ENCODE results near the gene DCAF6.

The DCAF6 gene

DNA sequence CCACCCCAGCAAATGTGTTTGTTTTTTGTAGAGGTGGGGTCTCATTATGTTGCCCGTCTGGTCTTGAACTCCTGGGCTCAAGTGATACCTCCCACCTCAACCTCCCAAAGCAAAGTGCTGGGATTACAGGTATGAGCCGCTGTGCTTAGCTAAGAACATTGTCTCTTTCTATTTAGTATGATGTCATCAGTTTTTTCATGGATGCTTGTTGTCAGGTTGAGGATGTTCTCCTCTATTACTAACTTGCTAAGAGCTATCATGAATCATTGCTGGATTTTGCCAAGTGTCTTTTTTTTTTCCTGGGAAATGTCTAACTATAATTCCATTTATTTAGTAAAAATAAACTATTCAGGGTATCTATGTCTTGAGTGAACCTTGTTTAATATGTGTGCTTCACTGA is 19.4 kb downstream of the DCAF6 start:
- TF ChIP-seq TAF1 (IDR thresholded peaks at IDR 0.05; ENCODE audit: borderline replicate concordance, insufficient read depth, low read length) (no peak), FOXP2 (optimal IDR thresholded peaks at IDR 0.05; ENCODE audit: borderline replicate concordance, extremely low read depth, extremely low read length, insufficient read depth) (no peak), SIN3A (IDR thresholded peaks at IDR 0.05; ENCODE audit: borderline replicate concordance, insufficient read depth, low read length) (no peak), POLR2AphosphoS5 (IDR thresholded peaks at IDR 0.05; ENCODE audit: low read depth, low read length) (no peak)
- TF ChIP-seq, protein P1, sequence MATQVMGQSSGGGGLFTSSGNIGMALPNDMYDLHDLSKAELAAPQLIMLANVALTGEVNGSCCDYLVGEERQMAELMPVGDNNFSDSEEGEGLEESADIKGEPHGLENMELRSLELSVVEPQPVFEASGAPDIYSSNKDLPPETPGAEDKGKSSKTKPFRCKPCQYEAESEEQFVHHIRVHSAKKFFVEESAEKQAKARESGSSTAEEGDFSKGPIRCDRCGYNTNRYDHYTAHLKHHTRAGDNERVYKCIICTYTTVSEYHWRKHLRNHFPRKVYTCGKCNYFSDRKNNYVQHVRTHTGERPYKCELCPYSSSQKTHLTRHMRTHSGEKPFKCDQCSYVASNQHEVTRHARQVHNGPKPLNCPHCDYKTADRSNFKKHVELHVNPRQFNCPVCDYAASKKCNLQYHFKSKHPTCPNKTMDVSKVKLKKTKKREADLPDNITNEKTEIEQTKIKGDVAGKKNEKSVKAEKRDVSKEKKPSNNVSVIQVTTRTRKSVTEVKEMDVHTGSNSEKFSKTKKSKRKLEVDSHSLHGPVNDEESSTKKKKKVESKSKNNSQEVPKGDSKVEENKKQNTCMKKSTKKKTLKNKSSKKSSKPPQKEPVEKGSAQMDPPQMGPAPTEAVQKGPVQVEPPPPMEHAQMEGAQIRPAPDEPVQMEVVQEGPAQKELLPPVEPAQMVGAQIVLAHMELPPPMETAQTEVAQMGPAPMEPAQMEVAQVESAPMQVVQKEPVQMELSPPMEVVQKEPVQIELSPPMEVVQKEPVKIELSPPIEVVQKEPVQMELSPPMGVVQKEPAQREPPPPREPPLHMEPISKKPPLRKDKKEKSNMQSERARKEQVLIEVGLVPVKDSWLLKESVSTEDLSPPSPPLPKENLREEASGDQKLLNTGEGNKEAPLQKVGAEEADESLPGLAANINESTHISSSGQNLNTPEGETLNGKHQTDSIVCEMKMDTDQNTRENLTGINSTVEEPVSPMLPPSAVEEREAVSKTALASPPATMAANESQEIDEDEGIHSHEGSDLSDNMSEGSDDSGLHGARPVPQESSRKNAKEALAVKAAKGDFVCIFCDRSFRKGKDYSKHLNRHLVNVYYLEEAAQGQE (IDR thresholded peaks at IDR 0.05; ENCODE audit: insufficient read depth in 1 of 2, low read depth in 2 of 2, low read length in 2 of 2), result no peak

DNA sequence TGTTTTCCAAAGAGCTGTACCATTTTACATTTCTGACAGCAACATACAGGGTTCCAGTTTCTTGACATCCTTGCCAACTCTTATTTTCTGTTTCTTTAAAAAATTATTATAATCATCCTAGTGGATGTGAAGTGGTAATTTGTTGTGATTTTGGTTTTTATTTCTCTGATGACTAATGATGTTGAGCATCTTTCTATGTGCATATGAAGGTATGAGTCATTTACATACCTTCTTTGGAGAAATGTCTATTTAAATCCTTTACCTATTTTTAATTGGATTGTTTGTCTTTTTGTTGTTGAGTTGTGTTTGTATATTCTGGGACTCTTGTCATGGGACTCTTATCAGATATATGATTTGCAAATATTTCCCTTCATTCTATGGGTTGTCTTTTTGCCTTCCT is 21.2 kb downstream of the DCAF6 start:
- TF ChIP-seq FOXP2 (optimal IDR thresholded peaks at IDR 0.05; ENCODE audit: borderline replicate concordance, extremely low read depth, extremely low read length, insufficient read depth), result no peak

DNA sequence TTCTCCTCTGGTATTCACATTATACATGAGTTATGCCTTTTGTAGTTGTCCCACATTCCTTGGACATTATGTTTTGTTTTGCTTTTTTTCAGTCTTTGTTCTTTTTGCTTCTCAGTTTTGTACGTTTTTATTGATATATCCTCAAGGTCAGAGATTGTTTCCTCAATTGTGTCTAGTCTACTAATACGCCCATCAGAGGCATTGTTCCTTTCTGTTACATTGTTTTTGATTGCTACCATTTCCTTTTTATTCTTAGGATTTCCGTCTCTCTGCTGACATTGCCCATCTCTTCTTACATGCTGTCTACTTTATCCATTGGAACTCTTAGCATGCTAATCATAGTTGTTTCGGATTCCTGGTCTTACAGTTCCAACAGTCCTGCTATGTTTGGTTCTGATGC is 28.2 kb downstream of the DCAF6 start:
- TF ChIP-seq POLR2AphosphoS5 (IDR thresholded peaks at IDR 0.05; ENCODE audit: low read depth, low read length), result no peak
- TF ChIP-seq FOXP2 (optimal IDR thresholded peaks at IDR 0.05; ENCODE audit: borderline replicate concordance, extremely low read depth, extremely low read length, insufficient read depth), result no peak
- TF ChIP-seq, protein P1 (IDR thresholded peaks at IDR 0.05; ENCODE audit: insufficient read depth in 1 of 2, low read depth in 2 of 2, low read length in 2 of 2), result no peak
- TF ChIP-seq SIN3A (IDR thresholded peaks at IDR 0.05; ENCODE audit: borderline replicate concordance, insufficient read depth, low read length), result no peak
- no peak for TF ChIP-seq TAF1 (IDR thresholded peaks at IDR 0.05; ENCODE audit: borderline replicate concordance, insufficient read depth, low read length)

DNA sequence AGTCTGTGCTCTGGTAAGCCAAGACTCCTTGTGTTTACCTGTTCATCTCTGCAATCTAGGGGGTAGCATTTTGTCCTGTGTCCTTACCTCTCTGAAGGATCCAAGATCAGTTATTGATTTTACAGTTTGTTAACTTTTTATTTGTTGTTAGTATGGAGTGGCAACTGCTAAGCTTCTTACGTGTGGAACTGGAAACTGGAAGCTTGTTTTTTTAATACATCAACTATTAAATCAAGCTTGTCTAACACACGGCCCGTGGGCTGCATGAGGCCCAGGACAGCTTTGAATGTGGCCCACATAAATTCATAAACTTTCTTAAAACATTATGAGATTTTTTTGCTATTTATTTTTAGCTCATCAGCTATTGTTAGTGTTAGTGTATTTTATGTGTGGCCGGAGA is 29.6 kb downstream of the DCAF6 start:
- TF ChIP-seq FOXP2 (optimal IDR thresholded peaks at IDR 0.05; ENCODE audit: borderline replicate concordance, extremely low read depth, extremely low read length, insufficient read depth) (no peak), TAF1 (IDR thresholded peaks at IDR 0.05; ENCODE audit: borderline replicate concordance, insufficient read depth, low read length) (no peak), POLR2AphosphoS5 (IDR thresholded peaks at IDR 0.05; ENCODE audit: low read depth, low read length) (no peak), SIN3A (IDR thresholded peaks at IDR 0.05; ENCODE audit: borderline replicate concordance, insufficient read depth, low read length) (no peak)
- TF ChIP-seq, protein P1 (IDR thresholded peaks at IDR 0.05; ENCODE audit: insufficient read depth in 1 of 2, low read depth in 2 of 2, low read length in 2 of 2), result no peak

DNA sequence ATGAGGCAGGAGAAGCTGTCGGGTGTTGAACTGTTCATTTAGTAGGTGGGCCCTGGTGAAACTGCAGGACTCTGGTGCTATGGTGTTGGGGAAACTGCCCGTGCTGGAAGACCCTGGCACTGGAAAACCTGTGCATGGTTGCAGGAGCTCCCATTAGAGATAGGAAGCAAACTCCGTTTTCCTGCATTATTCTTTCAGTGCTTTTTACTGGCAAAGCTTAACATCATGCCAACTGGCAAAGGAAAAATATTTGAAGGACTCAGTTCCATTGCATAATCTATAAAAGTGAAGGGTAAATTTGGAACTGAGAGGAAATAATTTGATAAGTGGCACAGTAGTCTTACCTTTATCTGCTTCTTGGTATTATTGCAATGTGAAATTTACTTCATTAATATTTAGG is 32.1 kb downstream of the DCAF6 start:
- TF ChIP-seq SIN3A (IDR thresholded peaks at IDR 0.05; ENCODE audit: borderline replicate concordance, insufficient read depth, low read length) (no peak), TAF1 (IDR thresholded peaks at IDR 0.05; ENCODE audit: borderline replicate concordance, insufficient read depth, low read length) (no peak)

DNA sequence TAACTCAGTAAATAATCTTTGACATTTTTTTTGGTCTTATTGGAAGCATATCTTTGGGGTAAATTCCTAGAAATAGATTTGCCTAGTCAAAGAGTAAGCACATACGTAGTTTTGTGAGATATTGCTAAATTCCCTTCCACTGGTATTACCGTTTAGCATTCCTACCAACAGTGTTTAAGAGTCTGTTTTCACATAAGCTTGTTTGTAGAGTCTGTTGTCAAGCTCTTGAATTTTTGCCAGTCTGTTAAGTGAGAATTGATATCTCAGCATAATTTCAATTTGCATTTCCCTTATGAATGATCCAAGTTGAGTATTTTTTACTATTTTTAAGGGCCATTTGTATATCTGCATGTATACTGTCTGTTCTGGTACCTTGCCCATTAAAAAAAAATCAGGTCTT is 37.3 kb downstream of the DCAF6 start:
- TF ChIP-seq FOXP2 (optimal IDR thresholded peaks at IDR 0.05; ENCODE audit: borderline replicate concordance, extremely low read depth, extremely low read length, insufficient read depth), result no peak

DNA sequence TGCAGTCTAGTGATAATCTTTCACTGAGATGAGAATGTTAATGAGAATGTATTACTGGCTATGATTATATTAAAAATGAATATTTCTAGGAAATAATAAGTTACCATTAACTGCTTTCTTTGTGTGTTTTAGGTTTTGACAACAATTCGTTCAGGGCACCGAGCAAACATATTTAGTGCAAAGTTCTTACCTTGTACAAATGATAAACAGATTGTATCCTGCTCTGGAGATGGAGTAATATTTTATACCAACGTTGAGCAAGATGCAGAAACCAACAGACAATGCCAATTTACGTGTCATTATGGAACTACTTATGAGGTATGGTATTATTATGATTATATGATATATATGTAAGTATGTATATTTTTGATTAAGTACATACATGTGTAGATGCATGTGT is 38.2 kb downstream of the DCAF6 start:
- no peak for TF ChIP-seq SIN3A (IDR thresholded peaks at IDR 0.05; ENCODE audit: borderline replicate concordance, insufficient read depth, low read length)
- TF ChIP-seq, protein P1 (IDR thresholded peaks at IDR 0.05; ENCODE audit: insufficient read depth in 1 of 2, low read depth in 2 of 2, low read length in 2 of 2), result no peak
- no peak for TF ChIP-seq FOXP2 (optimal IDR thresholded peaks at IDR 0.05; ENCODE audit: borderline replicate concordance, extremely low read depth, extremely low read length, insufficient read depth)
- no peak for TF ChIP-seq TAF1 (IDR thresholded peaks at IDR 0.05; ENCODE audit: borderline replicate concordance, insufficient read depth, low read length)
- TF ChIP-seq POLR2AphosphoS5 (IDR thresholded peaks at IDR 0.05; ENCODE audit: low read depth, low read length), result no peak

All from PFSK-1 (cell line).